ENCODE data around the gene VPS26B. TPM values are rescaled to one million over a fixed set of nuclear protein-coding genes. Genes with fewer than 3 reads are reported as not detected.

The VPS26B gene
- polyA plus RNA-seq, 3 donors = 48.9 to 61.2 (median 59.8) TPM

DNA sequence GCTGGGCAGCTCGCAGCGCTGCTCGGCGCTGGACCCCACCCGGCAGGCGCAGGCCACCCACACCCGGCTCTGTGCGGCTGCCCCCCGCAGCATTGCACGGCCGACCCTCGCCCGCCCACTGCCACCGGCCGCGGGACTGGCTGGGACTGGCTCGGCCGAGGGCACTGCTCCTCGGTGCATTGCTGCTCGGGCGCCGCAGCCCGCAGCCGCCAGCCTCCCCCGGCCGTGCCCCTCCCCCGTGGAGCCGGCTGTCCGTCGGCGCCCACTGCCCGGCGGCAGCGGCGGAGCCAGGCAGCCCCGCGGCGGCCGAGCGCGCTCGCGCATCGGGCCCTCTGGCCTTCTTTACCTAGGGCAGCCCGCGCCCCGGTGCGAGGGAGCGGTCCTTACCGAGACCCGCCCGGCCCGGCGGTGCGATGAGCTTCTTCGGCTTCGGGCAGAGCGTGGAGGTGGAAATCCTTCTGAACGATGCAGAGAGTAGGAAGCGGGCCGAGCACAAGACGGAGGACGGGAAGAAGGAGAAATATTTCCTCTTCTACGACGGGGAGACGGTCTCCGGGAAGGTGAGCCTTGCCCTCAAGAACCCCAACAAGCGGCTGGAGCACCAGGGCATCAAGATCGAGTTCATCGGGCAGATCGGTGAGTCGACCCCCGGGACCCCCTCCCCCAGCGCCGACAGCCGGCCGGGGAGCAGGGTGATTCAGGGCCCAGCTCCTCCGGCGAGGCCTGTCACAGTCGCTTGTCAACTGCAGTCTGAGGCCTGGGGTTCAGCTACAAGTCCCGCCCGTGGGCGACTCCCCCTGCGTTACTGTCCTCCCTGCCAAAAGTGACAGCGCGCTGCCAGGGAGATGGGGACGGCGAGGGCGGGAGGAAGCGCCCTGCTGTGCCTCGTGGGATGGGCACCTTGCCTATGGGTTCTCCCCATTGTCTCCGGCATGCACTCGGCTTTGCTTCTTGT, 516 bp downstream of the VPS26B start:
- DNase-seq = no peak

DNA sequence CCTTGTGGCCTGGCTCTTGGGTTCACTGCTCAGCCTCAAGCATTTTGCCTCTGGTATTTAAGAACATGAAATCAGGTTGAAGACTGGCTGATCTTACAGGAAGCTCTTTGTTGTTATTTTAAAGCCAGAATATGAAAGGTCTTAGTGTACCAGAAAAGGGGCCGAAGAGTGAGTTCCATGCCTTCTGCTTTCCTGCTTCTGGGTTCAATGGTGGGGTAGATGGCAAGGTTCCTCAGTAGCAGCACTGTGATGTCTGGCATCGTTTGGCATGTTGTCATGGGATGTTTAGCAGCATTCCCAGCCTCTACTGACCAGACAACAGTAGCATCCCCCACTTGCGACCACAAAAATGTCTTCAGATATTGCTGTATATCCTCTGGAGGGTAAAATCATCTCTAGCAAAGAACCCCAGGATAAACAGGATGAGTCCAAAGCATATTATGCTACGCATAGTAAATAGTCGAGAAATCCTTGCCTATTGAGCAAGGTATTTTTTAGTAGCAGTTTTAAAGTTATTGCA, 2.4 kb downstream of the VPS26B start:
- no peak for DNase-seq

- DNase-seq = no peak
These were observed 4.2 kb downstream of the VPS26B start for GRCh38 chr11:134228625-134229024.

DNA sequence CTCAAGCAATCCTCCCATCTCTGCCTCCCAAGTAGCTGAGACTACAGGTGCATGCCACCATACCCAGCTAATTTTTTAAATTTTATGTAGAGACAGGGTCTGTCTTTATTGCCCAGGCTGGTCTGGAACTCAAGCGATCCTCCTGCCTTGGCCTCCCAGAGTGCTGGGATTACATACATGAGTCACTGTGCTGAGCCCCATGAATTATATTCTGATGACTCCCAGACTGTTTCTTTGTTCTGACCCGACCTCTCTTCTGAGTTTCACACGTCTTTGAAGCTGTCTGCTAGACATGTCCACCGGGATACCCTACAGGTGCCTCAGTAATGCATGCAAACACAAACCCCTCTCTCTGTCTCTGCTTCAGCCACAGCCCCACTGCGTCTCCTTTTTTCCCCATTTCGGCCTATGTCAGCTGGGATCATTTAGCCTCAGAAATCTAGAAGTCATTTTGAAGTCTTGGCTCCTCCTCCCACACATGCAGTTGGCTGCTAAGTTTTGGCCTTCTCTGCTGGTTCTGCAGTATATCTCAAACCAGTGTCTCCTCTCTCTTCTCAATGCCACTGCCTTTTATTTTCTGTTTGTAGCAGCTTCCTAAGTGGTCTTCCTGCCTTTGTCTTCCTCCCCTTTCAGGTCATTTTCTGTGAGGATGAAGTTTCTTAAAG, 4.8 kb downstream of the VPS26B start:
- no peak for DNase-seq

- DNase-seq = no peak
These were observed 5.9 kb downstream of the VPS26B start for GRCh38 chr11:134230339-134230738.

- no peak for DNase-seq
These were observed 7.6 kb downstream of the VPS26B start for GRCh38 chr11:134231958-134232659.

- DNase-seq = no peak
These were observed 9.3 kb downstream of the VPS26B start for GRCh38 chr11:134233729-134234179.

GRCh38 chr11:134235399-134235798, 10.9 kb downstream of the VPS26B start:
- DNase-seq = no peak

DNA sequence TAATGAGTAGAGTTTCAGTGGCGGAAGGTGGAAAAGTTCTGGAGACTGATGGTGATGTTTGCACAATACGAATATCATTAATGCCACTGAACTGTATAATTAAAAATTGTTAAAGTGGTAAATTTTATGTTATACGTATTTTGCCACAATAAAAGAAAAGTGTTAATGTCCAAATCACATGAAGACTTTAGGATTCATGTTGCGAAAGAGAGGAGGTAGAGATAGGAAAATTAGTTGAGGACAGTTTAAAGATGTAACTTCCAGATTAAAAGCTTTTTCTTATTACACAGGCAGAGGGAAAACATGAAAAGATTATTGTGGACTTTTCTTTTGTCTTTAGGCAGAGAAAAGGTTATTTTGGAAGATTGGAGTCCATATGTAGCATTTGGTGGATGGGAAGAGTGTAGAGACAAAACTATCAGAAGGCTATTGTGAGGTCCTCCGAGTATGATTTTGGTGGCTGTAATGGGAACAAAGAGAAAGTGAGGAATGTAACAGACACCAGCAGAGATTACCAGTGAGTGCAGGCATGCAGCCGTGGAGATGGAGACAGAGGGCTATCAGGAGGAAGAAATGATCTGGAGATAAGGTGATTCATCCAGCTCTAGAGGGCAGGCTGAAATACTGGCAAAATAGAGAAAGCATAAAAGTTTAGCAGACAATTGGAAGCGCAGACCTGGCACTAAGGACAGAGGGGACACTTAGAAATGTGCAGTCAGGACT, 12.5 kb downstream of the VPS26B start:
- DNase-seq = no peak

GRCh38 chr11:134237557-134237922, 13.1 kb downstream of the VPS26B start:
- DNase-seq = no peak

DNA sequence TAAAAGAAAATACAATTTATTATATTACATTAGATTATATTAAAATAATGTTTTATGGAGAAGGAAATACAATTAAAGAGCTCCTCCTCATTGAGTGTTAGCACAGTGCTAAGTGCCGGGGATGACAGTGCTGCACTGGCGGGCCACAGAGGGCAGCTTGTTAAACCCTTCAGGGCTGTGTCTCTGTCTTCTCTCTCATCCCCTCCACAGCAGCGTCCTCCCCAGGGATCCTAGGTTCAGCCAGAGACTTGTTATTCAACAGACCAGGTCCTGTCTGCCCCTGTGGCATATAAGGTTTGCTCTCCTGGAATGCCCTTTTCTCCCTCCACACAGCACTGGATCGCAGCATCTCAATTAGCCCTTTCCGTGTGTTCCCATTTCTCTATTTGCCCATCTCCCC, 14.5 kb downstream of the VPS26B start:
- no peak for DNase-seq

DNA sequence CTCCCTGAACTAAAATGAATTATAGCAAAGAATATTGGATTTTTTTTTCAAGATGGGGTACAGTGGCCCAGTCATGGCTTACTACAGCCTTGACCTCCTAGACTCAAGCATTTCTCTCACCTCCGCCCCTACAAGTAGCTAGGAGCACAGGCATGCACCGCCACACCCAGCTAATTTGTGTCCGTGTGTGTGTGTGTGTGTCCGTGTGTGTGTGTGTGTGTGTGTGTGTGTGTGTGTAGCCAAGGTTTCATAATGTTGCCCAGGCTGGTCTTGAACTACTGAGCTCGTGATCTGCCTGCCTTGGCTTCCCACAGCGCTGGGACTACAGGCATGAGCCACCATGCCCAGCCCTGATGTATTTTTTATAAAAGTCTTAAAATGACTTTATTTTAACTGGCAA, 16.1 kb downstream of the VPS26B start:
- no peak for DNase-seq

GRCh38 chr11:134242376-134242775, 17.9 kb downstream of the VPS26B start:
- no peak for DNase-seq

DNA sequence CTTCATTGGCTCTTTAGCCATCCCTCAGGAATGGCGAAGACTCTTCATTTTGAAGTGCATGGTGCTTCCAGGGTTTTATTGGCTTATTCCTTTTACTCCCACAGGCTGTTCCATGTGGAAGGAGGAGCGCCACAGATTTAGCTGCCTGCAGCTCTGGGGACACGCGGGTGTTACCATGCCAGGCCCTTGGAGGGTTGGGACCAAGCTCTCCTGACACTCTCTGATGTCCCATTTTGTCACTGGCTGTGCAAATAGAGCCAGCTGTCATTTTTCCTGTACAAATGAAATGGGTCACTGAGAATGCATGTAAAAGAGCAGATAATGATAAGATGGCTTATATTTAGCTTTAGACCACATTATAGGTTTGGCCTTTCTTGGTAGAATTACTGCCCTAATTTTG, 19.4 kb downstream of the VPS26B start:
- DNase-seq = no peak

- DNase-seq = no peak
These were observed 20.1 kb downstream of the VPS26B start for GRCh38 chr11:134244593-134244992.

GRCh38 chr11:134245434-134245833, 21.0 kb downstream of the VPS26B start:
- DNase-seq = no peak

DNA sequence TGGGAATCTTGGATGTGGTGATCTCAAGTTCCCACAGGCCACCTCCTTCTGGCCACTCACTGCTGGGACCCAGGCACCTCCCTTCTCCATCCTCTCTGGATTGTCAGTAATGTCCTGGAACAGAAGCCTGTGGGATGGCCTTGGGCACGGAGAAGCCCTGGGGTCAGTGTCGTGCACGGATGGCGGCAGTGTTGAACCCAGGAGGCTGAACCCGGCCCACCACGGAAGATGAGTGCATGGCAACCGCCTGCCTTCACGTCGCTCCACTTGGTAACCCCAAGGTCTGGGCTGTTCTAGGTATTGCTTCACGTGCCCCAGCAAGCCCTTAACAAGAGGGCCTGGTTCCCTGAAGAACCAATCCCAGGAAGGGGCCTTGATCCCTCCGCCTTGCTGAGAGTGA, 21.6 kb downstream of the VPS26B start:
- no peak for DNase-seq

DNA sequence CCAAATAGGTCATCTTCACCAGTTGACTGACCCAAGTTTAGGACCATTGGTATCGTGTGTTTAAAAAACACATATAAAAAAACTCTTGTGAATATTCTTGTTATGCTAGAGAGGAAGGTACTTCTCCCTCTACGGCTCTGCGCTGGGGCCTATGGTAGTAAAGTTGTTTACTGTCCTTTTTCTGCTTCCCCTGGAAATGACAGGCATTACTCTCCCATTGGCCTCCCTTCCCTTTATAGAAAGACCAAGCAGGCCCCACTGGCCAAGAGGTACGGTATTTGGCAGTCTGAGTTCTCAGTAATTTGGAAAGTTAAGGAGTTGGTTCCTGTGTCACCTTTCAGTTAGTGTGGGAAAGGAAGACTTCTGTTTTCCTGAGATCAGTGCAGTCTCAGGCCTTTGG, 22.2 kb downstream of the VPS26B start:
- no peak for DNase-seq

- DNase-seq = no peak
These were observed 24.5 kb downstream of the VPS26B start for GRCh38 chr11:134248910-134249480.

DNA sequence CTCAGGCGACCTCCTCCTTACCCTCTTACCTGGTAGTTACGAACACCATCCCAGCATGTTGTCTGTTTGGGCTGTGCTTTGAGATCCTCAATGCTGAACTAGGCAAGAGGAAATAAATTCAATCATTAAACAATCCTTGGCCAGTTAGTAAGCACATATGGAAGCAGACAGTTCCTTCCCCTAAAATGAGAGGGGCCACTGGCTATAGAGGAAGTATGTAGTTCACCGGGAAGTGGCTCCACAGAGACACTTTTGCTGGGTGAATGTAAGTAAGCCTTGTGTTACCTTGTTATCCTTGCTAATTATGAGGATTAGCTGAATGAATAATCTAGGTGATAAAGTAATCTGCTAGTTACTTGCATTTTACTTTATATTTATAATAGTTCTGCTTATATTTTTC, 25.8 kb downstream of the VPS26B start:
- DNase-seq = no peak

DNA sequence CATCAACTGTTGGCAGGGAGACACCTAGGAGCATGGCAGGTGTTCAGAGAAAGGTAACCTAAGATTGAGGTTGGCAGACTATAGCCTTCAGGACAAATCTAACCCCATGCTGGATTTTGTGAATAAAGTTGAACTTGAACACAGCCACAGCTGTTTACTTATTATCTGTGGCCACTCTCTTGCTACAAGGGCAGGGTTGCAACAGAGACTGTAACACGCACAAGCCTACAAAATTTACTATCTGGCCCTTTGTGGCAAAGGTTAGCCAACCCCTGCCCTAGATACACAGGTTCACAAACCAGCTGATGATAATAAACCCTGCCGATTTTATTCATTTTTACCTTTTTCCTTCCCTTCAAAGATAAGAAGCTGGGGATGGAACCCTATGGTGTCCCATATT, 26.2 kb downstream of the VPS26B start:
- DNase-seq = no peak
